ENCODE measurements around the gene FRY. TPM values are rescaled to one million over a fixed set of nuclear protein-coding genes. Genes with fewer than 3 reads are reported as not detected.

The FRY gene
- total RNA-seq, 3 donors from 2014 or later = 9.2 to 38.5 (median 10.5) TPM

DNA sequence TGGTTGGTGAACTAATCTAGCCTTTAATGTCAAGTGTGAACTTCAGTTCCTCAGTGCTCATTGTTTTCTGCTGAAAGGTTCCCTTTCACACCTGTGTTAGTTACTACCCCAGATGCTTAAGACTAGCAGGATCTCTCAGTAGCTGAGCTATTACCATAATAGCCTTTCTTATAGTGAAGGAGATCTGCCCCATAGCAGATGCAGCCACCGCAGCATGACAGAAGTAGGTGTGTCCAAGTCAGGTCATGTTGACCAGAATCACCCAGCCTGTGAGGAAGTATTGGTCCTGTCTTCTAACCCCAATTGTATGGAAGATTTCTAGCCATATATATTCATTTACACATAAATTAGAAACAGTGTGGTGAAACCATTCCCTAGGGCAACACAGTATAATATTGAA is 246.3 kb downstream of the FRY start:
- intact Hi-C loops (cut with DNase I, micrococcal nuclease) = no loop called here
- no peaks in the 10 kb centered on the region for H3K4me1 ChIP-seq (ENCODE audit: low read depth)
- ATAC-seq = no peak
- no peaks in the 10 kb centered on the region for H3K9me3 ChIP-seq
- no peak overlapping the region for H3K4me3 ChIP-seq
- TF ChIP-seq, protein P1, sequence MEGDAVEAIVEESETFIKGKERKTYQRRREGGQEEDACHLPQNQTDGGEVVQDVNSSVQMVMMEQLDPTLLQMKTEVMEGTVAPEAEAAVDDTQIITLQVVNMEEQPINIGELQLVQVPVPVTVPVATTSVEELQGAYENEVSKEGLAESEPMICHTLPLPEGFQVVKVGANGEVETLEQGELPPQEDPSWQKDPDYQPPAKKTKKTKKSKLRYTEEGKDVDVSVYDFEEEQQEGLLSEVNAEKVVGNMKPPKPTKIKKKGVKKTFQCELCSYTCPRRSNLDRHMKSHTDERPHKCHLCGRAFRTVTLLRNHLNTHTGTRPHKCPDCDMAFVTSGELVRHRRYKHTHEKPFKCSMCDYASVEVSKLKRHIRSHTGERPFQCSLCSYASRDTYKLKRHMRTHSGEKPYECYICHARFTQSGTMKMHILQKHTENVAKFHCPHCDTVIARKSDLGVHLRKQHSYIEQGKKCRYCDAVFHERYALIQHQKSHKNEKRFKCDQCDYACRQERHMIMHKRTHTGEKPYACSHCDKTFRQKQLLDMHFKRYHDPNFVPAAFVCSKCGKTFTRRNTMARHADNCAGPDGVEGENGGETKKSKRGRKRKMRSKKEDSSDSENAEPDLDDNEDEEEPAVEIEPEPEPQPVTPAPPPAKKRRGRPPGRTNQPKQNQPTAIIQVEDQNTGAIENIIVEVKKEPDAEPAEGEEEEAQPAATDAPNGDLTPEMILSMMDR (IDR thresholded peaks at IDR 0.05) = no peak
- no peak for DNase-seq
- no peaks in the 10 kb centered on the region for H3K36me3 ChIP-seq (ENCODE audit: low read depth)

GRCh38 chr13:32278426-32278825 is 246.9 kb downstream of the FRY start:
- Histone ChIP-seq H3K4me1 (ENCODE audit: low read depth) (no peaks in the 10 kb centered on the region), H3K36me3 (ENCODE audit: low read depth) (no peaks in the 10 kb centered on the region)
- ATAC-seq = no peak

GRCh38 chr13:32281096-32281495 is 249.5 kb downstream of the FRY start:
- Histone ChIP-seq H3K4me1 (ENCODE audit: low read depth) (no peaks in the 10 kb centered on the region), H3K36me3 (ENCODE audit: low read depth) (no peaks in the 10 kb centered on the region), H3K4me3 (no peak overlapping the region), H3K9me3 (no peaks in the 10 kb centered on the region)
- intact Hi-C loops (cut with DNase I, micrococcal nuclease) = no loop called here
- ATAC-seq = no peak
- TF ChIP-seq, protein P1 (IDR thresholded peaks at IDR 0.05) = no peak
- DNase-seq = no peak

More at GRCh38 chr13:32278426-32278825, 246.9 kb downstream of the FRY start:
- TF ChIP-seq, protein P1 (IDR thresholded peaks at IDR 0.05) = no peak
- H3K9me3 ChIP-seq = no peaks in the 10 kb centered on the region
- no peak for DNase-seq
- intact Hi-C loops (cut with DNase I, micrococcal nuclease) = no loop called here
- H3K4me3 ChIP-seq = no peak overlapping the region

DNA sequence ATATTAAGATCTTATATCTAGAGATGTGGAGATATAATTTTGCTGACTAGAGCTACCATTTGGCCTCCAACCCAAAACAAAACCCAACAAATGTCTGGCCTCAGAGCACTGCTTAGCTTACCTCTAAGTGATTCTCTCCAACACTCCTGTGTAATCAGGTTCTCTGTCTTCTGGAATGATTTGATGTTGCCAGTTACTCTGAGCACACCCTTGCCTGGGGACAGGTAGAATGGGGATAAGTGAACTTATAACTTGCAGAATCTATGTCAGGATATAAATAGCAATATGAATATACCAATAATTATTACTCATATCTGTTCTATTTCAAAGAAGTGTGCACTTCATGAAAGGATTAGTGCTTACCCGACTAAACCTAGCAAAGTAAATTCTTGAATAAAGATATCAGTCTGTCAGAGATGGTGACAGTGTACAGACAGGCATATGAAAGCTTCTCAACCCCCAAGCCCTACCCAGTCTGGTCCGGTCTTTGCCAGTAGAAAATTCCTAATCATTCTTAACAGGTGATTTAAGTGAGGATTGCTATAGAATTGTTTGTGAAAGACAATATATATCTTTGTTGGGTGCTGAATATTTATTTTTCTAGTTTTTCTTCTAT is 250.6 kb downstream of the FRY start:
- Histone ChIP-seq H3K36me3 (ENCODE audit: low read depth) (no peaks in the 10 kb centered on the region), H3K9me3 (no peaks in the 10 kb centered on the region), H3K4me1 (ENCODE audit: low read depth) (no peaks in the 10 kb centered on the region), H3K4me3 (no peak overlapping the region)
- no peak for ATAC-seq
- intact Hi-C loops (cut with DNase I, micrococcal nuclease) = no loop called here
- TF ChIP-seq, protein P1 (IDR thresholded peaks at IDR 0.05) = no peak
- no peak for DNase-seq

GRCh38 chr13:32284927-32285632 is 253.5 kb downstream of the FRY start:
- Histone ChIP-seq H3K4me3 (no peak overlapping the region), H3K9me3 (no peaks in the 10 kb centered on the region), H3K36me3 (ENCODE audit: low read depth) (no peaks in the 10 kb centered on the region), H3K4me1 (ENCODE audit: low read depth) (no peaks in the 10 kb centered on the region)
- intact Hi-C loops (cut with DNase I, micrococcal nuclease) = no loop called here
- DNase-seq = peak in 1 of 3 donors; percentile 19
- TF ChIP-seq, protein P1 (IDR thresholded peaks at IDR 0.05) = no peak
- ATAC-seq = no peak

Measured in mucosa of descending colon (tissue), 3 donors.